Thymus (tissue), 11 donors: ENCODE data around the gene BCAT1. TPM values are rescaled to one million over a fixed set of nuclear protein-coding genes. Genes with fewer than 3 reads are reported as not detected.

Experiments
- DNase-seq, 9 donors: peaks; one replicate each; pipeline ENCODE4 v3.0.0-alpha.2; 2013; ENCODE audit warnings: low spot score in 9 of 9, low read depth in 6 of 9, missing footprints in 1 of 9
- H3K27ac ChIP-seq, 2 donors: one replicate each; pipeline ENCODE4 v1.5.1; 2013; ENCODE audit warnings: control low read depth in 1 of 2, low read depth in 1 of 2, low read length in 1 of 2, mild to moderate bottlenecking in 1 of 2, moderate library complexity in 1 of 2
- H3K27me3 ChIP-seq, 2 donors: one replicate each; pipeline ENCODE4 v1.5.1; 2013; ENCODE audit warnings: low read length in 1 of 2; ENCODE audit not compliant: control insufficient read depth in 2 of 2, insufficient read depth in 1 of 2
- H3K36me3 ChIP-seq, 2 donors: one replicate each; pipeline ENCODE4 v1.5.1; 2013; ENCODE audit warnings: low read length in 1 of 2, mild to moderate bottlenecking in 1 of 2, moderate library complexity in 1 of 2; ENCODE audit not compliant: control insufficient read depth in 2 of 2, insufficient read depth in 2 of 2
- H3K4me1 ChIP-seq, 2 donors: one replicate each; pipeline ENCODE4 v1.5.1; 2013; ENCODE audit warnings: low read length in 2 of 2; ENCODE audit not compliant: control insufficient read depth in 2 of 2, insufficient read depth in 2 of 2
- H3K4me3 ChIP-seq, 2 donors: one replicate each; pipeline ENCODE4 v1.5.1; 2013; ENCODE audit warnings: low read length in 2 of 2, control low read depth in 1 of 2, mild to moderate bottlenecking in 1 of 2
- H3K9me3 ChIP-seq, 2 donors: one replicate each; pipeline ENCODE4 v1.5.1; 2013; ENCODE audit warnings: low read length in 1 of 2, mild to moderate bottlenecking in 1 of 2; ENCODE audit not compliant: control insufficient read depth in 2 of 2, insufficient read depth in 1 of 2
- WGBS: extraction: QIAGEN DNeasy Blood & Tissue Kit; methylation state at CpG from one replicate; pipeline ENCODE4 v1.1.7; 2013; 5-methylcytosine and 5-hydroxymethylcytosine counted together
- polyA plus RNA-seq: library from polyadenylated mRNA; stranded (reverse); fragments of 200-250 nt; gene quantifications from one replicate; pipeline ENCODE4 v1.2.3, GENCODE V29; 2013
- total RNA-seq: library from RNA; stranded (reverse); fragments of 120-200 nt; gene quantifications from one replicate; pipeline ENCODE4 v1.2.4, GENCODE V29; 2013
- donor health status: healthy.

BCAT1 gene
- total and polyA plus RNA-seq, 2 donors, result 6.0 to 18.5 TPM

GRCh38 chr12:24889411-24889810, 59.5 kb downstream of the BCAT1 start:
- WGBS, result 98% methylated on average over 3 of the region's 3 CpGs

GRCh38 chr12:24888813-24889212, 60.1 kb downstream of the BCAT1 start:
- Histone ChIP-seq H3K36me3 (no peaks in the 10 kb centered on the region), H3K27ac (no peak overlapping the region), H3K27me3 (no peaks in the 10 kb centered on the region), H3K9me3 (no peaks in the 10 kb centered on the region), H3K4me3 (no peak overlapping the region), H3K4me1 (no peaks in the 10 kb centered on the region)
- DNase-seq, result no peak
- 96% methylated on average over 5 of the region's 5 CpGs for WGBS

More at GRCh38 chr12:24889411-24889810, 59.5 kb downstream of the BCAT1 start:
- Histone ChIP-seq H3K27ac (no peak overlapping the region), H3K36me3 (no peaks in the 10 kb centered on the region), H3K27me3 (no peaks in the 10 kb centered on the region), H3K9me3 (no peaks in the 10 kb centered on the region), H3K4me1 (no peaks in the 10 kb centered on the region), H3K4me3 (no peak overlapping the region)
- no peak for DNase-seq

GRCh38 chr12:24884911-24885310, 64.0 kb downstream of the BCAT1 start:
- no peaks in the 10 kb centered on the region for H3K4me1 ChIP-seq
- DNase-seq, result no peak
- H3K27ac ChIP-seq, result no peak overlapping the region
- H3K4me3 ChIP-seq, result no peak overlapping the region
- no peaks in the 10 kb centered on the region for H3K27me3 ChIP-seq
- H3K9me3 ChIP-seq, result no peaks in the 10 kb centered on the region
- WGBS, result 98% methylated on average over 3 of the region's 3 CpGs
- no peaks in the 10 kb centered on the region for H3K36me3 ChIP-seq

GRCh38 chr12:24881724-24882371, 67.1 kb downstream of the BCAT1 start:
- no peak overlapping the region for H3K4me3 ChIP-seq
- H3K9me3 ChIP-seq, result no peaks in the 10 kb centered on the region
- no peak overlapping the region for H3K27ac ChIP-seq
- H3K4me1 ChIP-seq, result no peaks in the 10 kb centered on the region
- no peaks in the 10 kb centered on the region for H3K36me3 ChIP-seq
- no peaks in the 10 kb centered on the region for H3K27me3 ChIP-seq
- WGBS, result 98% methylated on average over 4 of the region's 4 CpGs
- DNase-seq, result no peak

GRCh38 chr12:24881227-24881626, 67.7 kb downstream of the BCAT1 start:
- Histone ChIP-seq H3K27ac (no peak overlapping the region), H3K9me3 (no peaks in the 10 kb centered on the region), H3K4me1 (no peaks in the 10 kb centered on the region), H3K36me3 (no peaks in the 10 kb centered on the region), H3K4me3 (no peak overlapping the region), H3K27me3 (no peaks in the 10 kb centered on the region)
- 98% methylated on average over 8 of the region's 8 CpGs for WGBS
- no peak for DNase-seq

- H3K36me3 ChIP-seq, result no peaks in the 10 kb centered on the region
- no peak for DNase-seq
- H3K9me3 ChIP-seq, result no peaks in the 10 kb centered on the region
- H3K4me3 ChIP-seq, result no peak overlapping the region
- H3K27ac ChIP-seq, result no peak overlapping the region
- H3K4me1 ChIP-seq, result no peaks in the 10 kb centered on the region
- WGBS, result 98% methylated on average over 5 of the region's 5 CpGs
- no peaks in the 10 kb centered on the region for H3K27me3 ChIP-seq
These were observed 68.2 kb downstream of the BCAT1 start for GRCh38 chr12:24880732-24881131.

GRCh38 chr12:24879644-24880043, 69.3 kb downstream of the BCAT1 start:
- Histone ChIP-seq H3K4me3 (no peak overlapping the region), H3K27me3 (no peaks in the 10 kb centered on the region), H3K4me1 (no peaks in the 10 kb centered on the region), H3K9me3 (no peaks in the 10 kb centered on the region), H3K36me3 (no peaks in the 10 kb centered on the region), H3K27ac (no peak overlapping the region)
- DNase-seq, result no peak
- 94% methylated on average over 2 of the region's 2 CpGs for WGBS

GRCh38 chr12:24875014-24875413, 73.9 kb downstream of the BCAT1 start:
- no peaks in the 10 kb centered on the region for H3K27me3 ChIP-seq
- H3K36me3 ChIP-seq, result no peaks in the 10 kb centered on the region
- no peak overlapping the region for H3K4me3 ChIP-seq
- WGBS, result over 99% methylated on average over 3 of the region's 3 CpGs
- H3K27ac ChIP-seq, result no peak overlapping the region
- H3K9me3 ChIP-seq, result no peaks in the 10 kb centered on the region
- H3K4me1 ChIP-seq, result no peaks in the 10 kb centered on the region
- no peak for DNase-seq

- Histone ChIP-seq H3K9me3 (no peaks in the 10 kb centered on the region), H3K27ac (no peak overlapping the region), H3K4me3 (no peak overlapping the region), H3K27me3 (no peaks in the 10 kb centered on the region), H3K4me1 (no peaks in the 10 kb centered on the region), H3K36me3 (no peaks in the 10 kb centered on the region)
- WGBS, result 97% methylated on average over 1 of the region's 1 CpG
- no peak for DNase-seq
These were observed 76.7 kb downstream of the BCAT1 start for GRCh38 chr12:24872211-24872610.
